ENCODE measurements around the gene GSK3B.

GSK3B gene

DNA sequence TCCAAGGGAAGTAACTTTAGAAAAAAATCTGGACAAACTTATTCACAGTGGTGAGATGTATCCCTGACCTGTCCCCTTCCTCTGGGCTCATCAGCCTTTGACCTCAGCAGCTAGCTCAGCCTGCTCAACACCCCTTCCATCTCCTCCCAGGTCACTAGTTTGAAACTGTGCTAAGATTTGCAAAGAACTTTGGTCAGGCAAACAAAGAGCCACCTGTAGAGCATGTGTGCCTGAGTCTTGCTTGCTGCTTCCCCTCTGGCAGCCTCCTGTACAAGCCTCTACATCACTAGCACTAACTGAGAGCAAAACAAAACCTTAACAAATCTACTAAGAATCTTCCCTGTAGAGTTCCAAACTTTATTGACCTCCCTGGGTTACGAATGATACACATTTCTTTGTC lies 268.4 kb downstream of the GSK3B start:
- Mint-ChIP-seq H3K27ac (peak overlapping the region; percentile 17), H3K27me3 (ENCODE audit: low read depth, poor library complexity) (no peaks in the 10 kb centered on the region), H3K36me3 (ENCODE audit: low read depth) (peaks cover 29% of the 10 kb centered on the region), H3K4me3 (no peak overlapping the region), H3K4me1 (peaks cover 21% of the 10 kb centered on the region), H3K9me3 (no peaks in the 10 kb centered on the region)
- no peak for TF ChIP-seq CTCF (IDR thresholded peaks at IDR 0.05)
- no peak for DNase-seq

GRCh38 chr3:119819806-119820205 lies 274.4 kb downstream of the GSK3B start:
- peaks cover 6% of the 10 kb centered on the region for H3K4me1 Mint-ChIP-seq
- H3K27me3 Mint-ChIP-seq (ENCODE audit: low read depth, poor library complexity), result peaks cover 2% of the 10 kb centered on the region
- H3K9me3 Mint-ChIP-seq, result no peaks in the 10 kb centered on the region
- no peak for DNase-seq
- no peak for TF ChIP-seq CTCF (IDR thresholded peaks at IDR 0.05)
- H3K27ac Mint-ChIP-seq, result no peak overlapping the region
- H3K36me3 Mint-ChIP-seq (ENCODE audit: low read depth), result peaks cover 8% of the 10 kb centered on the region
- no peak overlapping the region for H3K4me3 Mint-ChIP-seq

DNA sequence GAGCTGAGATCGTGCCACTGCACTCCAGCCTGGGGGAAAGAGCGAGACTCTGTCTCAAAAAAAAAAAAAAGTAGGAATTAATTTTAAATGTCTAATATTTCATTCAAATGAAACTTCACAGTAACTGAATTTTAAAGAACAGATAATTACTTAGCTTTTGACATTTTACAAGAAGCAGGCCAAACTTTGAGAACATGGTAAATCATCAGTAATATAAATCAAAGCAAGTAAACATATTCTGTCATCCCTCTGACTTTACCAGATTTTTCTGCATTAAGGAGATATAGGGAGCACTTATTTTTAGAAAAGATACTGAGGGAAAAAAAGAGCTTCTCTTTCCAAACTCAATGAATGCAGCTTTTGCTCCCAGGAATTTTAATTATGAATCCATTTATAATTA lies 275.3 kb downstream of the GSK3B start:
- H3K9me3 Mint-ChIP-seq, result no peaks in the 10 kb centered on the region
- DNase-seq, result no peak
- H3K27me3 Mint-ChIP-seq (ENCODE audit: low read depth, poor library complexity), result peaks cover 6% of the 10 kb centered on the region
- H3K36me3 Mint-ChIP-seq (ENCODE audit: low read depth), result peaks cover 5% of the 10 kb centered on the region
- H3K4me1 Mint-ChIP-seq, result peaks cover 6% of the 10 kb centered on the region
- H3K27ac Mint-ChIP-seq, result no peak overlapping the region
- no peak overlapping the region for H3K4me3 Mint-ChIP-seq
- no peak for TF ChIP-seq CTCF (IDR thresholded peaks at IDR 0.05)

GRCh38 chr3:119817583-119818363 lies 276.5 kb downstream of the GSK3B start:
- H3K9me3 Mint-ChIP-seq, result no peaks in the 10 kb centered on the region
- DNase-seq, result no peak
- H3K36me3 Mint-ChIP-seq (ENCODE audit: low read depth), result peaks cover 5% of the 10 kb centered on the region
- H3K4me3 Mint-ChIP-seq, result no peak overlapping the region
- H3K27ac Mint-ChIP-seq, result no peak overlapping the region
- peaks cover 5% of the 10 kb centered on the region for H3K4me1 Mint-ChIP-seq
- no peak for TF ChIP-seq CTCF (IDR thresholded peaks at IDR 0.05)
- peaks cover 6% of the 10 kb centered on the region for H3K27me3 Mint-ChIP-seq (ENCODE audit: low read depth, poor library complexity)

GRCh38 chr3:119817071-119817470 lies 277.2 kb downstream of the GSK3B start:
- TF ChIP-seq CTCF (IDR thresholded peaks at IDR 0.05), result no peak
- Mint-ChIP-seq H3K4me3 (no peak overlapping the region), H3K4me1 (no peaks in the 10 kb centered on the region), H3K27me3 (ENCODE audit: low read depth, poor library complexity) (peaks cover 6% of the 10 kb centered on the region), H3K9me3 (no peaks in the 10 kb centered on the region), H3K36me3 (ENCODE audit: low read depth) (peaks cover 5% of the 10 kb centered on the region), H3K27ac (no peak overlapping the region)
- no peak for DNase-seq

DNA sequence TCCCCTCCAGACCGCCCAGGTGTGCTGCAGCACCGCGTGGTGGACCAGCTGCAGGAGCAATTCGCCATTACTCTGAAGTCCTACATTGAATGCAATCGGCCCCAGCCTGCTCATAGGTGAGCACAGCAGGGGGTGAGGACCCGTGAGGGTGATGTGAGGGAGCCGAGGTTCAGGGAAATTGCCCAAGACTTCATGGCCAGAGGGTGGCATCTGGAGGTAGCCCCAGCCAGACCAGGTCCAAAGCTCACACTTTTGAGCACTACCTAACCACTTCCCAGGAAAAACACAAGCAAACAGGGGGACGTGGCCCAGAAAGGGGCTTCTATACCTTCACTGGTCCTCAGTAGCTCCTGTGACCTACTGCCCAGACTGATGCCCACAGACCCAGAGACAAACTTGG lies 278.5 kb downstream of the GSK3B start:
- Mint-ChIP-seq H3K4me1 (no peaks in the 10 kb centered on the region), H3K27me3 (ENCODE audit: low read depth, poor library complexity) (peaks cover 6% of the 10 kb centered on the region), H3K9me3 (no peaks in the 10 kb centered on the region), H3K4me3 (no peak overlapping the region), H3K27ac (no peak overlapping the region), H3K36me3 (ENCODE audit: low read depth) (no peaks in the 10 kb centered on the region)
- DNase-seq, result no peak
- TF ChIP-seq CTCF (IDR thresholded peaks at IDR 0.05), result no peak
